Motor neuron (in vitro differentiated cells): ENCODE data around the gene SNX8. TPM values are rescaled to one million over a fixed set of nuclear protein-coding genes. Genes with fewer than 3 reads are reported as not detected.
A peak's percentile ranks its signal among the peaks of the same experiment; 100 is the strongest.
"Not testable (repeated sequence)": the region's sequence is repeated elsewhere in the genome, so short reads cannot be mapped to it uniquely, and the experiment has no call there.

Experiments
- ATAC-seq, 8 experiments: fragments of 200-7000 bp; cut with Tn5 transposase; replicated peaks in 6 of 8; 2 replicates each; pipeline ENCODE4 v1.8.0; 2021; ENCODE audit warnings: mild to moderate bottlenecking in 8 of 8, moderate library complexity in 8 of 8
- H3K27ac ChIP-seq, 2 donors: fragments of 250-450 bp; sonication (Bioruptor Pico); 2 replicates each; pipeline ENCODE4 v1.9.0; 2021; ENCODE audit warnings: antibody characterized with exemption in 2 of 2, mild to moderate bottlenecking in 2 of 2, moderate library complexity in 1 of 2
- H3K4me1 ChIP-seq, 2 donors: fragments of 250-450 bp; sonication (Bioruptor Pico); replicated peaks in 1 of 2; 2 replicates each; pipeline ENCODE4 v1.6.1; 2021; ENCODE audit warnings: antibody characterized with exemption in 2 of 2, mild to moderate bottlenecking in 2 of 2, moderate library complexity in 1 of 2
- H3K4me3 ChIP-seq, 5 donors: fragments of 250-450 bp; sonication (Bioruptor Pico); 2 replicates each; pipeline ENCODE4 v1.9.0; 2021; ENCODE audit warnings: antibody characterized with exemption in 5 of 5, mild to moderate bottlenecking in 5 of 5, moderate library complexity in 4 of 5
- WGBS, 10 experiments: fragments of 450-650 bp; shearing (Covaris generic); methylation state at CpG; one replicate each; pipeline ENCODE4 v1.0.0; 2022; 5-methylcytosine and 5-hydroxymethylcytosine counted together
- in situ Hi-C, 9 experiments: fragments of 400-800 bp; cut with MboI; loops; one replicate each; pipeline ENCODE4 v1.15.0; 2021; ENCODE audit warnings: low sequenced_read_pairs in 9 of 9, low pct_unique_long_range_greater_than_20kb in 2 of 9; ENCODE audit not compliant: unreplicated experiment in 9 of 9
- total RNA-seq, 8 experiments: library from RNA; unstranded; fragments of 300-600 nt; gene quantifications; 2 replicates each; pipeline versions ENCODE4 v1.2.3 to v1.2.4, GENCODE V29; 2022

The SNX8 gene
- total RNA-seq, 8 experiments from 2014 or later = 2.8 to 10.3 (median 6.9) TPM

DNA sequence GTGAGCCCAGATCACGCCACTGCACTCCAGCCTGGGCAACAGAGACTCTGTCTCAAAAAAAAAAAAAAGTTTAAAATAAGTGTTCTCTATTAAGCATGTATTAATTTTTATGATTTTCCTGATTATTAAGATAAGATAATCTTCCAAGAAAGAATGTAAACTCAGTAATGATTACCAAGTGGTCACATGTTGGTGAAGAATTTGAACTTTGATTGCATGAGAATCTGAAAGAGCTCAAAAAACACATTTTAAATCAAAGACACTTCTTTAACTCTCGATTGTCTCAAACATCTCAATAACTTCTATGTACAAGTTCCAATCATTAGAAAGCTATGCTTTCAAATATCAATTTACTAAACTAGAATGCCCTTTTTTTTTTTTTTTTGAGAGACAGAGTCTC is 33.8 kb downstream of the SNX8 start:
- WGBS, 10 experiments = 67 to 100% (median 100%) methylated on average over 1 to 2 of the region's 2 CpGs; no CpG with 5 or more reads in 1 of the 10 experiments
- in situ Hi-C loops = no loop called here
- no peak for ATAC-seq

DNA sequence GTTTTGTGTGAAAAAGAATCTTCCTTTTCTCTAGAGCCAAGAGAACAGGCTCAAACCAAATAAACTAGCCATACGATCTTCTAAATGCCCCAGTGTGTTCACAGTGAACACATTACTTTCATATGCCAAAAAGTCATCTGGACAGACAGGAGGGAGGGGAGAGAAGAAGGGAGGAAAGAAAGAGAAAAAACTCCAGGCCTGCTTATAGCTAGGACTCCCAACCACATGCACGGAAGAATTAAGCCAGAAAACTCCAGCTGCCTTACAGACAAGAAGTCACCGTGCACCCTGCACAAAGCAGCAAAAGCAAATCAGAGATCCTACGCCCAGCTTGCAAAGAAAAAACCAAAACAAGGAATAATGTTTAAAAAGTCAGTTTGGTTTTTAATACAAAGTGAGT is 34.3 kb downstream of the SNX8 start:
- Histone ChIP-seq H3K4me3 (no peak overlapping the region), H3K4me1 (peaks cover 10 to 21% of the 10 kb centered on the region in 2 donors), H3K27ac (no peak overlapping the region)
- 60 to 100% (median 77%) methylated on average over 1 to 4 of the region's 4 CpGs for WGBS, 10 experiments
- ATAC-seq = peak in 2 of 8 experiments; percentile 36 to 64
- in situ Hi-C loops = no loop called here

More for the DNA sequence above, 33.8 kb downstream of the SNX8 start:
- Histone ChIP-seq H3K4me1 (peaks cover 10 to 21% of the 10 kb centered on the region in 2 donors), H3K4me3 (no peak overlapping the region), H3K27ac (no peak overlapping the region)

DNA sequence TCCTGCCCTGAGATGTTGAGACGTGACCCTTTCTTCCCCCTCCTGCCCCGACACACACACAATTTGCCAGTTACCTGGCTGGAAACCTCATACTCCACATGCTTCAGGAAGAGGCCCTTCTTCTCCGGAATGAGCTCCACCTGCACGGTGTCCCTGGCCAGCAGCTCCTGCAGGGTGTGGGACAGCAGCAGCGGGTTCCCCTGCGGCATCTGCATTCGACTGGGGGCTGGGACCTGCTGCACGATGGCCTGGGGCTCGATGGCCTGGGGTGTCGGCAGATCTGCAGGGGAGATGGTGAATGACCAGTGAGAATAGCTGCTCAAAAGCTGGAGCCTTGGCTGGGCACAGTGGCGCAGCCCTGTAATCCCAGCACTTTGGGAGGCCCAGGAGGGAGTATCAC is 36.2 kb downstream of the SNX8 start:
- Histone ChIP-seq H3K4me3 (no peak overlapping the region), H3K27ac (no peak overlapping the region), H3K4me1 (peaks cover 10 to 21% of the 10 kb centered on the region in 2 donors)
- no peak for ATAC-seq
- in situ Hi-C loops = no loop called here
- 80 to 100% methylated on average over 3 to 6 of the region's 11 CpGs; no CpG with 5 or more reads in 8 of the 10 experiments for WGBS, 10 experiments

DNA sequence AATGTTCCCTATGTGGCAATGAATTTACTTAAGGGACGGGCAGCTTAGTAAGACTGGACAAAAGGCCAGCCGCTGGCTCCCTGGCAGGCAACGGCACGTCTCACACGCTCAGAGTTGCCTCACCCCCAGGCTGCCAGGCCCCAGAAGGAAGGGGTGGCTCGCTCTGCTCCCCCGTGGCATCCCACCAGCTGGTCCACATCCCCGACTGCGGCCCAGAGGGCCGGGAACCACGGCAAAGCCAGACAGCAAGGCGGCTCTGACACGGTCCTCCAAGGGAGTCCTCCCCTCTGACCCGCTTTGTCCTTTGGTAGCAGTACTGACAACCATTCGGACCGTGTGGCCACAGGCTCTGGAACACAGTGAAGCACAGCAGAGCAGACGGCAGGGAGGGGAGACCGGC is 38.1 kb downstream of the SNX8 start:
- Histone ChIP-seq H3K4me1 (peaks cover 2 to 8% of the 10 kb centered on the region in 2 donors), H3K27ac (no peak overlapping the region), H3K4me3 (no peak overlapping the region)
- in situ Hi-C loops = no loop called here
- 80 to 100% (median 98%) methylated on average over 1 to 8 of the region's 18 CpGs; no CpG with 5 or more reads in 6 of the 10 experiments for WGBS, 10 experiments
- ATAC-seq = no peak

DNA sequence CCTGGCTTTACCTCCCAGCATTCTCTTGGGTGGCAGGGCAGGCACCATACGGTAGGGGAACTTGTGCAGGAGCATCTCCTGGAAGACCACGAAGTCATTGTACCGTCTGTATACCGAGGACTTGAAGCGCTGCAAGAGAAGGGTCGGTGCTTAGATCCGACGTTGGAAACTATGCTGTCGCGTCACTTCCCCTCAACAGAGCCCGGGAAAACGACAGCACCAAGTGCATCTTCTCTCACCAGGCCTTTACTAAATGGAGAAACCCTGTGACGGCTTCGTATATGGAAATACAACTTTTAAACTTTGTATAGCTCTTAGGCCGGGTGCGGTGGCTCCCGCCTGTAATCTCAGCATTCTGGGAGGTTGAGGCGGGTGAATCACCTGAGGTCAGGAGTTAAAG is 39.1 kb downstream of the SNX8 start:
- Histone ChIP-seq H3K4me3 (no peak overlapping the region), H3K4me1 (peaks cover 2 to 7% of the 10 kb centered on the region in 2 donors), H3K27ac (no peak overlapping the region)
- no peak for ATAC-seq
- 73 to 94% (median 81%) methylated on average over 3 to 13 of the region's 18 CpGs; no CpG with 5 or more reads in 5 of the 10 experiments for WGBS, 10 experiments
- in situ Hi-C loops = no loop called here

DNA sequence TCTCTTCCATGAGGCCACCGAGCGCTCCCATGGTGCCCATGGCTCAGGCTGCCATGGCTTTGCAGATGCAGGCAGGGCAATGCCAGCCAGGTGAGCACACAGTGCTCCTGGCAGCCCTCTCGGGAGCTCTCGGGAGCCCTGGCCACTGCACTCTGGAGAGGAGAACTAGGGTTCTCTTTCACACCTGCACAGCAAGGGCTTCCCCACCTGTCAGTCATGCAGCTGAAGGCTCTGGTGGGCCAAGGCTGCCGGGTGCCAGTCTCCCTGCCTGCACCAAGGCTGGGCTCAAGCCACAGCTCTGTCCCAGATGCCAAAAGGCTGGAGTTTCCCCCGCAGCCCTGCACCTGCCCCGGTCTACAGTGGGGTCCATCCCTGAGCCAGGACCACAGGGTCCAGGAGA is 39.6 kb downstream of the SNX8 start:
- no peak for ATAC-seq
- Histone ChIP-seq H3K4me1 (peaks cover under 1 to 4% of the 10 kb centered on the region in 2 donors), H3K4me3 (no peak overlapping the region), H3K27ac (no peak overlapping the region)
- in situ Hi-C loops = no loop called here
- 50 to 100% methylated on average over 1 to 2 of the region's 7 CpGs; no CpG with 5 or more reads in 8 of the 10 experiments for WGBS, 10 experiments

DNA sequence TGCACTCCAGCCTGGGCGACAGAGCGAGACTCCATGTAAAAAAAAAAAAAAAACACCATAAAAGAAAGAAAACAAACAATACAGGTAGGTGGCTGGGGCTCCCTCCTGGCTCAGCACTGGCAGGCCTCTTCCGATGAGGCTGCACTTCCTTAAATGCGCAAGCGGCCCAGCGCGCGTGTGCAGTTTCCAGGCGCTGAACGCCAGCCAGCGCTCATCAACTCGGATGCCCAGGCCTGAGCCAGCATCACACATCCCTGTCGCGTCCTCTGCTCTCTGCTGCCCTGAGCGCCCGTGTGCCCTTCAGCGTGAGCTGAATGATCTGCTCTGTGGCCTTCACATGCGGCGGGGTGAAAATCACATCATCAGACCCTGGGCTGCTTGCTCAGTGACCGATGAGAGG is 40.4 kb downstream of the SNX8 start:
- no peak overlapping the region for H3K4me3 ChIP-seq
- in situ Hi-C loops = no loop called here
- no peak for ATAC-seq
- WGBS, 10 experiments = 93 to 100% (median 96%) methylated on average over 1 to 14 of the region's 20 CpGs; no CpG with 5 or more reads in 5 of the 10 experiments
- no peak overlapping the region for H3K27ac ChIP-seq
- H3K4me1 ChIP-seq = no peaks in the 10 kb centered on the region

DNA sequence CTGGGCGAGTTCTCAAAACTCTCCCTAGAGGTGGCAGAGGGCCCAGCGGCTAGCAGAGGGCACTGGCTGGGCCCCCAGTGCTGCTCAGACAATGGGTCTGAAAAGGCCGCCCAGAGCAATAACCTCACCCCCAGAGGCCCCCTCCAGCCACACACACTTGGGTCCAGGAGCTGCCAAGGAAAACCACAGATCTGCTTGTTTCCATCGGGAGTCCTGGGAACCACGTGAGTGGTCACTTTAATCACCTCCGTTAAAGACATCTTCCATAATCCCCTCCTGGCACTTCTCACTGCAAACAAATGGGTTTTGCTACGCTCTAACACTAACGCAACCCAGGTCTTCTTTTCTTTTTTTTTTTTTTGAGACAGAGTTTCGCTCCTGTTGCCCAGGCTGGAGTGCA is 42.2 kb downstream of the SNX8 start:
- H3K4me3 ChIP-seq = no peak overlapping the region
- H3K4me1 ChIP-seq = no peaks in the 10 kb centered on the region
- ATAC-seq = no peak
- H3K27ac ChIP-seq = no peak overlapping the region
- in situ Hi-C loops = no loop called here
- 90 to 100% (median 100%) methylated on average over 1 to 3 of the region's 9 CpGs; no CpG with 5 or more reads in 5 of the 10 experiments for WGBS, 10 experiments

DNA sequence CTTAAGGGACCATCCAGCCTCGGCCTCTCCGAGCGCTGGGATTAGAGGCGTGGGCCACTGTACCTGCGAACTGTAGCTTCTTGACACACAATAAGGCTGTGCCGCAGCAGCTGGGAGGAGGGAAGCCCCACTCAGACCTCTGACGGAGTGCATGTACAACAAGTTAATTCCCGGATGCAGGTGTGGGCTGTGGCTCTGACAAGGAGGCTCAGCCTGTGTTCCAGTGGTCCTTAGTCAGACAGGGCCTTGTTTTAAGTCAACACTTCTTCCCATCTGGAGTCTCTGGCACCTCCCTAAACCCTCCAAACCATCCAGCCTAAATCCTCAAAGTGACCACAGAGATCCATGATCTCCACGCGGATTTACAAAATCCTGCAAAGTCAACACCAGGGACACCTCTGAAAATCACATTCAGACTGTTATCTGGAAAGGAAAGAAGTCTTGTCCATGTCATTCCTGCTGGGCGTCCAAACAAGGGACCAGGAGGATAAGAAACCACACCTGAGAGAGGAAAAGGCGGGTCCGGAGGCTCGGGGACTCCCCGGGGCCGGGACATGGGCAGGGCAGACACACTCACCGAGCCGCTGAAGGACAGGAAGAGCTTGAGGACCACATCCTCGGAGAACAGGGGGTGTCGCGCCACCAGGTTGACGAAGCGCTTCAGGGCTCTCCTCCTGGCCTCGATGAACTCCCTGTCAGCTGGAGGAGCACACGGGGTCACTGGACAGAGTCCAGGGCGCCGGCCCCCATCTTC is 42.8 kb downstream of the SNX8 start:
- no peak overlapping the region for H3K4me3 ChIP-seq
- no peaks in the 10 kb centered on the region for H3K4me1 ChIP-seq
- H3K27ac ChIP-seq = no peak overlapping the region
- no peak for ATAC-seq
- WGBS, 10 experiments = 43 to 100% (median 83%) methylated on average over 1 to 12 of the region's 27 CpGs; no CpG with 5 or more reads in 2 of the 10 experiments
- in situ Hi-C loops = no loop called here

DNA sequence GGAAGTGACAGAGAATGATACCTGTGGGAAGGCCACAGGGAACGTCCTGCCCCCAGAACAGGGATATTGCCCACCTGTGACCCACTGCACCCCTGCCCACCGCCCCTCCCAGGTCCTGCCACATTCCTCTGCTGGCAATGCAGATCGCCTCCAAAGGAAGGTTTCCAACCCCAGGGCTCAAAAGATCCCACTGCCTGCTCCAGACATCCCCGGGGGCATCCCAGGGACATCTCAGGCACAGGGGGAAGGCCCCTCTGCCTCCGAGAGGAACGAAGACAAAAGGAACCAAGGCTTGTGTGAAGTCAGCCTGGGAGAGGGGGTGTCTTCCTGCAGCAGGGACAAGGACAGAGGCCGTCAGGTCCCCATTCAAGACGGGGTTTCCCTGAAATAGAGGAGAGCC is 43.7 kb downstream of the SNX8 start:
- no peak for ATAC-seq
- in situ Hi-C loops = no loop called here
- WGBS, 10 experiments = 82 to 100% (median 94%) methylated on average over 2 to 4 of the region's 8 CpGs; no CpG with 5 or more reads in 5 of the 10 experiments
- no peaks in the 10 kb centered on the region for H3K4me1 ChIP-seq
- no peak overlapping the region for H3K27ac ChIP-seq
- H3K4me3 ChIP-seq = no peak overlapping the region

DNA sequence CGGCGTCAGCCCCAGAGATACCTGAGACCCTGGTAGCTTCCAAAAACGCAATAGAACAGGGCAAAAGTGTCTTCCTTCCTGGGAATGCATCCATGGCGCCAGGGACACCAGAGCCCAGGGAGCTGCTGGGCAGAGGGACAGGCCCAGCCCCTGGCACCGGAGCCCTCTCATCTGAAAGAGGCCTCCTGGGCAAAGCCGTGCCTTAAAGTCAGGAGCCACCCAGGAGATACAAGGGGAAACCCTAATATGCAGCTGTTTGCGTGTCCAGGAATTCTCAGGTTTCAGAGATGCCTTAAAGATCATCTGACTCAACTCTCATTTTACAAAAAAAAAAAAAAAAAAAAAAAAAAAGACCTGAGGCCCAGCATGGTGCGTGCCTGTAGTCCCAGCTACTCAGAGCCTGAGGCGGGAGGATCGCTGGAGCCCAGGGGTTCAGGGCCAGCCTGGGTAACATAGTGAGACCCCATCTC is 44.2 kb downstream of the SNX8 start:
- in situ Hi-C loops = no loop called here
- 40 to 100% (median 86%) methylated on average over 1 to 7 of the region's 10 CpGs; no CpG with 5 or more reads in 5 of the 10 experiments for WGBS, 10 experiments
- Histone ChIP-seq H3K4me1 (no peaks in the 10 kb centered on the region), H3K4me3 (no peak overlapping the region), H3K27ac (no peak overlapping the region)
- ATAC-seq = peak in 2 of 8 experiments; percentile 16 to 18

DNA sequence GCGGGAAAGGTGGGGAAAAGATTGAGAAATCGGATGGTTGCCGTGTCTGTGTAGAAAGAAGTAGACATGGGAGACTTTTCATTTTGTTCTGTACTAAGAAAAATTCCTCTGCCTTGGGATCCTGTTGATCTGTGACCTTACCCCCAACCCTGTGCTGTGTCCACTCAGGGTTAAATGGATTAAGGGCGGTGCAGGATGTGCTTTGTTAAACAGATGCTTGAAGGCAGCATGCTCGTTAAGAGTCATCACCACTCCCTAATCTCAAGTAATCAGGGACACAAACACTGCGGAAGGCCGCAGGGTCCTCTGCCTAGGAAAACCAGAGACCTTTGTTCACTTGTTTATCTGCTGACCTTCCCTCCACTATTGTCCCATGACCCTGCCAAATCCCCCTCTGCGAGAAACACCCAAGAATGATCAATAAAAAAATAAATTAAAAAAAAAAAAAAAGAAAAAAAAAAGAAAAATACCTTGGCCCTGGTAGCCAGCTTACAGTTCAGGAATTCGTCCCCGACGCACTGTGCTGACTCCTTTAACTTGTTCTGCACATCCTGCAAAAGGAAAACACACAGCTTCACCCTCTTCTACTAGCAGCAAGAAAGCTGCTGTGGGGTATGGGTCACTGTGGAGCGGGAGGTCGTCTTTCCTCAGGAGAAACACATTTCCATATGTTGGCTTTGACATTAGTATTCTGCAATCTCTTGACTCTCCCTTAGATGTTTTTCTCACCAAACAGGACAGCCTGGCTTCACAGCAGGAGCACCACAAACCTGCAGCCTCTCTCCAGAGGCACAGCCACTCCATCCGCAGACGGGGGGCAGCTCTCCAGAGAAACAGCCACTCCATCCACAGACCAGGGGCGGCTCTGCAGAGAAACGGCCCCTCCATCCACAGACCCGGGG is 44.9 kb downstream of the SNX8 start:
- H3K27ac ChIP-seq, H3K4me3 ChIP-seq, H3K4me1 ChIP-seq, in situ Hi-C loops: not testable (repeated sequence)
- ATAC-seq = peak in 2 of 8 experiments; percentile 29 to 70
- 13 to 69% (median 31%) methylated on average over 2 to 5 of the region's 18 CpGs; no CpG with 5 or more reads in 4 of the 10 experiments for WGBS, 10 experiments

DNA sequence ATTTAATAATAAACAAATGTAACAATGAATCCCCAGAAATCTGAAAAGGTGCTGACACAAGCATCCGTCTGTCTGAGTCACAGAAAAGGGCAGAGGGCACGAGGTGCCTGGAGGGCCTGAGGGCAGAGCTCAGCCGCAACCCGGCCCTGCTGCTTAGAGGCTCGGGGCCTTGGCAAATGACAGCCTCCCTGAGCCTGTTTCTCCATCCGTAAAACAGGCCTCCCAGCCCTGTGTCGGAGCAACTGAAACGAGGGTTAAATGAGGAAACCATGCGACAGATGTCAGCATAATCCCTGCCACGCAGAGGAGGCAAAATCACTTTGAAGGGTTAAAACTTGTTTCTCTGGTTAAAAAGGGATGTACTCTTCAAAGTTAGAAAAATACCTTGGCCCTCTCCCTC is 47.3 kb downstream of the SNX8 start:
- no peak overlapping the region for H3K4me3 ChIP-seq
- no peaks in the 10 kb centered on the region for H3K4me1 ChIP-seq
- WGBS, 10 experiments = 46 to 100% (median 82%) methylated on average over 1 to 5 of the region's 10 CpGs; no CpG with 5 or more reads in 4 of the 10 experiments
- peak in 2 of 8 experiments; percentile 22 to 24 for ATAC-seq
- in situ Hi-C loops = no loop called here
- no peak overlapping the region for H3K27ac ChIP-seq
